Type B pancreatic cell (in vitro differentiated cells): ENCODE measurements around the gene TTC39C. TPM values are rescaled to one million over a fixed set of nuclear protein-coding genes. Genes with fewer than 3 reads are reported as not detected.
A peak's percentile ranks its signal among the peaks of the same experiment; 100 is the strongest.
"Not testable (repeated sequence)": the region's sequence is repeated elsewhere in the genome, so short reads cannot be mapped to it uniquely, and the experiment has no call there.

Experiments used
- DNase-seq: peaks from one replicate; pipeline ENCODE4 v3.0.0; 2021; ENCODE audit warnings: mixed read lengths; ENCODE audit not compliant: unreplicated experiment; ENCODE audit errors: extremely low spot score
- H3K27ac Mint-ChIP-seq: 2 replicates; pipeline ENCODE4 v1.8.0; 2021; ENCODE audit warnings: mild to moderate bottlenecking, mixed read lengths
- H3K27me3 Mint-ChIP-seq: 2 replicates; pipeline ENCODE4 v1.8.0; 2021; ENCODE audit warnings: mixed read lengths
- H3K36me3 Mint-ChIP-seq: 2 replicates; pipeline ENCODE4 v1.8.0; 2021; ENCODE audit warnings: mixed read lengths
- H3K4me1 Mint-ChIP-seq: one replicate; pipeline ENCODE4 v1.8.0; 2021; ENCODE audit warnings: mixed read lengths; ENCODE audit not compliant: unreplicated experiment
- H3K4me3 Mint-ChIP-seq: 2 replicates; pipeline ENCODE4 v1.8.0; 2021; ENCODE audit warnings: mild to moderate bottlenecking, mixed read lengths
- H3K9me3 Mint-ChIP-seq: 2 replicates; pipeline ENCODE4 v1.8.0; 2021; ENCODE audit warnings: mixed read lengths
- CTCF ChIP-seq: fragments of 200-600 bp; sonication (generic); conservative IDR thresholded peaks from 2 replicates; pipeline ENCODE4 v1.5.0; 2021; ENCODE audit warnings: antibody characterized with exemption, mild to moderate bottlenecking
- total RNA-seq: library from RNA; stranded (reverse); gene quantifications from 2 replicates; pipeline ENCODE4 v1.2.1, GENCODE V29; 2021; ENCODE audit warnings: low replicate concordance

TTC39C gene
- total RNA-seq, 1 donor from 2014 or later: 21.6 TPM

- no peak for TF ChIP-seq CTCF
- peaks cover 18% of the 10 kb centered on the region for H3K4me1 Mint-ChIP-seq
- H3K9me3 Mint-ChIP-seq: no peaks in the 10 kb centered on the region
- H3K36me3 Mint-ChIP-seq: peaks cover 30% of the 10 kb centered on the region
- H3K4me3 Mint-ChIP-seq: no peak overlapping the region
- no peak overlapping the region for H3K27ac Mint-ChIP-seq
- no peak for DNase-seq
- no peaks in the 10 kb centered on the region for H3K27me3 Mint-ChIP-seq
These were observed 56.5 kb downstream of the TTC39C start for GRCh38 chr18:24071029-24071428.

- H3K9me3 Mint-ChIP-seq: no peaks in the 10 kb centered on the region
- H3K36me3 Mint-ChIP-seq: peaks cover 30% of the 10 kb centered on the region
These were observed 57.2 kb downstream of the TTC39C start for GRCh38 chr18:24071779-24072178.

GRCh38 chr18:24072743-24073142 is 58.2 kb downstream of the TTC39C start:
- no peak for DNase-seq
- no peak overlapping the region for H3K4me3 Mint-ChIP-seq
- peaks cover 23% of the 10 kb centered on the region for H3K36me3 Mint-ChIP-seq
- H3K4me1 Mint-ChIP-seq: peaks cover 24% of the 10 kb centered on the region
- no peaks in the 10 kb centered on the region for H3K9me3 Mint-ChIP-seq
- no peak overlapping the region for H3K27ac Mint-ChIP-seq
- no peak for TF ChIP-seq CTCF
- no peaks in the 10 kb centered on the region for H3K27me3 Mint-ChIP-seq

More at GRCh38 chr18:24071779-24072178, 57.2 kb downstream of the TTC39C start:
- Mint-ChIP-seq H3K27me3 (no peaks in the 10 kb centered on the region), H3K27ac (no peak overlapping the region), H3K4me1 (peaks cover 24% of the 10 kb centered on the region), H3K4me3 (no peak overlapping the region)
- DNase-seq: no peak
- no peak for TF ChIP-seq CTCF

- H3K27me3 Mint-ChIP-seq: no peaks in the 10 kb centered on the region
These were observed 59.2 kb downstream of the TTC39C start for GRCh38 chr18:24073791-24074190.

GRCh38 chr18:24074757-24075156 is 60.2 kb downstream of the TTC39C start:
- not testable (repeated sequence) for DNase-seq, H3K4me3 Mint-ChIP-seq, H3K9me3 Mint-ChIP-seq, H3K27me3 Mint-ChIP-seq, H3K27ac Mint-ChIP-seq
- peaks cover 22% of the 10 kb centered on the region for H3K36me3 Mint-ChIP-seq
- H3K4me1 Mint-ChIP-seq: peaks cover 18% of the 10 kb centered on the region

More at GRCh38 chr18:24073791-24074190, 59.2 kb downstream of the TTC39C start:
- Mint-ChIP-seq H3K9me3 (no peaks in the 10 kb centered on the region), H3K4me1 (peaks cover 25% of the 10 kb centered on the region), H3K36me3 (peaks cover 19% of the 10 kb centered on the region), H3K4me3 (no peak overlapping the region), H3K27ac (no peak overlapping the region)
- no peak for TF ChIP-seq CTCF
- DNase-seq: no peak

GRCh38 chr18:24075767-24076597 is 61.4 kb downstream of the TTC39C start:
- H3K4me3 Mint-ChIP-seq: no peak overlapping the region
- DNase-seq: no peak
- peaks cover 14% of the 10 kb centered on the region for H3K4me1 Mint-ChIP-seq
- H3K36me3 Mint-ChIP-seq: peaks cover 22% of the 10 kb centered on the region
- H3K9me3 Mint-ChIP-seq: no peaks in the 10 kb centered on the region
- peak overlapping the region; percentile 11 for H3K27ac Mint-ChIP-seq
- no peak for TF ChIP-seq CTCF
- H3K27me3 Mint-ChIP-seq: no peaks in the 10 kb centered on the region
